Measurements from ENCODE around the gene SNX27.
"Not testable (repeated sequence)": the region's sequence is repeated elsewhere in the genome, so short reads cannot be mapped to it uniquely, and the experiment has no call there.

SNX27 gene

DNA sequence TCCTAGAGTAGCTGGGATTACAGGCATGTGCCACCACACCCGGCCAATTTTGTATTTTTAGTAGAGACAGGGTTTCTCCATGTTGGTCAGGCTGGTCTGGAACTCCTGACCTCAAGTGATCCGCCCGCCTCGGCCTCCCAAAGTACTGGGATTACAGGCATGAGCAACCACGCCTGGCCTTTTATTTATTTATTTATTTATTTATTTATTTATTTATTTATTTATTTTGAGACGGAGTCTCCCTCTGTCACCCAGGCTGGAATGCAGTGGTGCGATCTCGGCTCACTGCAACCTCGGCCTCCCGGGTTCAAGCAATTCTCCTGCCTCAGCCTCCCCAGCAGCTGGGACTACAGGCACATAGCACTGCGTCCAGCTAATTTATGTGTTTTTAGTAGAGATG, 31.2 kb downstream of the SNX27 start:
- not testable (repeated sequence) for DNase-seq

DNA sequence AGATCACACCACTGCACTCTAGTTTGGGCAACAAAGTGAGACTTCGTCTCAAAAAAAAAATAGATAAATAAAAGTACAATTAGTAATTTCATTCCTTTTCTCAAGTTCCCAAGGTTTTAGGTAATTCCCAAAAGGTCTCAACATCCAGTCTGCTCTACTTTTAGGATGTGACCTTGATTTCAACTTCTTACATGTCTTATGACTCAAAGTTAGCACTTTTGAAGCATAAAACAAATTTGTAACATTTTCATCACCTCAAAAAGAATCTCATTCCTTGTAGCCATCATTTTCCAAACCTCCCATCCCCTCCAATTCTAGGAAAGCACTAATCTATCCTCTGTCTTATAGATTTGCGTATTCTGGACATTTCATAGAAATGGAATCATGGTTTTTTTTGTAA, 32.2 kb downstream of the SNX27 start:
- DNase-seq = no peak

DNA sequence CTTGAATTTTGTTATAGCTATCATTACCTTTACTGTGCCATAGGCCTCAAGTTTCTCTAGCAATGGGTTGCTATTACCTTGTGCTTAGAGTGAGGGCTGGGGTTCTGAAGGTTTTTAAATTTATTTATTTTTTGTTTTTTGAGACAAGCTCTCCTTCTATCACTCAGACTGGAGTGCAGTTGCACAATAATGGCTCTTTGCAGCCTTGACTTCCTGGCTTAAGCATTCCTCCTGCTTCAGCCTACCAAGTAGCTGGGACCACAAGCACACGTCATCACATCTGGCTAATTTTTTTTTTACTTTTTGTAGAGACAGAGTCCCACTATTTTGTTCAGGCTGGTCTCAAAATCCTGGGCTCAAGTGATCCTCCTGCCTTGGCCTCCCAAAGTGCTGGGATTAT, 41.5 kb downstream of the SNX27 start:
- no peak for DNase-seq

DNA sequence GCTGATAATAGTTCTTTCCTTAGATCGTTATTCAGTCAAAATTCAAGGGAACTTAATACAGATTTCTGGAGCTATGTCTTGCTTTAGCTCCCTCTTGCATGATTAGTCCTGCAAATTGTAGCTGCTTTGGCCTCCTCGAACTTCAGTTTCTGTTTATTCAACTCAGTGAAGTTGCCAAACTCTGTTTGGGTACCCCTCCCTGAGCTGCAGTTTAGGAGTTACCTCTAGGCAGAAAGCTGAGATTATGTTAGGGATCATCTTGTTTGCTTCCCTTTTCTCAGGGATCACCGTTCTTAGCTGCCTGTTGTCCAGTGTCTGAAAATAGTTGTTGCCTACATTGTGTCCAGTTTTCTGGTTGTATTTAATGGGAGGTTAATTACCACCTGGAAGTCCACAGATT, 43.5 kb downstream of the SNX27 start:
- no peak for DNase-seq

DNA sequence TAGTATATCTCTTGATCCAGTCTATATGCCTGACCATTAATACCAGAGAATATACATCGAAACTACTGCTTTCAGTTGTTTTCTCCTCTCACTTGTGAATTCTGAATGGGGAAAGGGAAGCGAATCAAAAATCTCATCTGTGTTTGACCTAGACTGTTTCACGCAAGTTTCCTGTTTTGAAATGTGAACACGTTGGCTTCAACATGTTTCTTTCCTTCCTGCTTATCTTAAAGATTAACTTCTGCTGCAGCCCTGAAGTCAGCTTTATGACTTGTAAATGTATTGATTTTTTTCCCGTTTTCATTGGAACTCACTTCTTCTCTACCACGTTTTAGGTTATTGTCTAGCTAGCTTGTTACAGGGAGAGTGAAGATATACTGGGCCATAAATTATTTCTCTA, 49.9 kb downstream of the SNX27 start:
- DNase-seq = no peak

DNA sequence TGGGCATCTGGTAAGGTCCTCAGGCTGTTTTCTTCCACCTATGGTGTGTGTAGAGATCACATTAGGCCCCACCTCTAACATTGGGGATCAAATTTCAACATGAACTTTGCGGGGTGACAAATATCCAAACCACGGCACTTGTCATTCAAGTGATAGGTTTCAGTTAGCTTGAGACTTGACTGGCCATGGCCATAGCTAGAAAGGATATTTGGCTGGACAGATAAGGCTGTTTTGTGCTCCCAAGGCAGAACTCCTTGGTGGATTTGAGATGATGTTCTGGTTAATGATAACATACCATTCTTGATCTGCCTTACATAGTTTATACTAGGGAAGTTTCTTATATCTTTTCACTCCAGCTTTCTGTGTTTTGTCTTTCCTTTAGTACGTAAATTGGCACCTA, 56.2 kb downstream of the SNX27 start:
- DNase-seq = no peak

DNA sequence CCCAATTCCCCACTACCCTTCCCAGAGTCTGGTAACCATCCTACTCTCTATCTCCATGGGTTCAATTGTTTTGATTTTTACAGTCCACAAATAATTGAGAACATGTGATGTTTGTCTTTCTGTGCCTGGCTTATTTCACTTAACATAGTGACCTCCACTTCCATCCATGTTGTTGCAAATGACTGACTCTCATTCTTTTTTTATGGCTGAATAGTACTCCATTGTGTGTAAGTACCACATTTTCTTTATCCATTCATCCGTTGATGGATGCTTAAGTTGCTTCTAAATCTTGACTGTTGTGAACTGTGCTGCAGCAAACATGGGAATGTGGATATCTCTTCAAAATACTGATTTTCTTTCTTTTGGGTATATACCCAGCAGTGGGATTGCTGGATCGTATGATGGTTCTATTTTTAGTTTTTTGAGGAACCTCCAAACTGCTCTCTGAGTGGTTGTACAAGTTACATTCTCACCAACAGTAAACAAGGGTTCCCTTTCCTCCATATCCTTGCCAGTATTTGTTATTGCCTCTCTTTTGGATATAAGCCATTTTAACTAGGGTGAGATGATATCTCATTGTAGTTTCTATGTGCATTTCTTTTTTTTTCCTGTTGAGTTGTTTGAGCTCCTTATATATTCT, 58.3 kb downstream of the SNX27 start:
- not testable (repeated sequence) for DNase-seq

DNA sequence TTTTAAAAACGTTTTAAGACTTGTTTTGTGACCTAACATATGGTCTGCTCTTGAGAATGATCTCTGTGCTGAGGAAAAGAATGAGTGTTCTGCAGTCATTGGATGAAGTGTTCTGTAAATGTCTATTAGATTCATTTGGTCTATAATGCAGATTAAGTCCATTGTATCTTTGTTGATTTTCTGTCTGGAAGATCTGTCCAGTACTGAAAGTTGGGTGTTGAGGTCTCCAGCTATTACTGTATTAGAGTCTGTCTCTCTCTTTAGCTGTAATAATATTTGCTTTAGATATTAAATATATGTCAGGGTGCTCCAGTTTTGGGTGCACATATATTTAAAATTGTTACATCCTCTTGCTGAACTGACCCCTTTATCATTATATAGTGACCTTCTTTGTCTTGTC, 61.6 kb downstream of the SNX27 start:
- no peak for DNase-seq

DNA sequence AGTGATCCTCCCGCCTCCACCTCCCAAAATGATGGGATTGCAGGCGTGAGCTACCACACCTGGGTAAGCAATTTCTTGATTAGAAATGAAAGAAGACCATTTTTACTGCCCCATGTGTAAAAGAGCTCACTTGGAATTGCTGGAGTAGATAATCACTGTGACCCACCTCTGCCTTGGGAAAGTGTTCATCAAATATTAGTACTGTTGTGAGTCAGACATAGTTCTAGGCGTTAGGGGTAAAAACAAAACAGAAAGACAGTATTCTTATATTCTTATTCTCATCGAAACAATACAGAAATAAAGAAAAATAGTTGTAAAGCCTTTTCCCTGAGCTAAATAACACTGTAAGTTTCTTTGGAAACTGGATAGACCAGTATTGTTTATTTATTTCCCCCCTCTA, 68.5 kb downstream of the SNX27 start:
- no peak for DNase-seq

DNA sequence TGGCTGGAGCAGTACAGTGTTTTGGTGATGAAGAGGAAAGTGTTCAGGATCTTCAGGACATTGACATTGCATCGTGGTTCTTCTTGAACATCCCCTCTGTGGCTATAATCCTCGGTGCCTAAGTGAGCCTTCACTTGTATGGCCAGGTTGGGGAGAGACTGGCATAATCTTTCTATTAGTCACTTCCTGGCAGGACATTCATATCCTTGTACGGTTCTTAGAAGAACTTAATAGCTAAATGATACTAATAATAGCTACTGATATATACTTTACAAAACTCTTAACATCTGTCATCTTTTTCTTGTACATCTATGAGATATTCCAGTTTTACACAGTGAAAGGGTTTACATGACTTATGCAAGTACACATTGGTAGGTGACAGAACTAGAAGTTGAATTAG, 69.0 kb downstream of the SNX27 start:
- DNase-seq = no peak

DNA sequence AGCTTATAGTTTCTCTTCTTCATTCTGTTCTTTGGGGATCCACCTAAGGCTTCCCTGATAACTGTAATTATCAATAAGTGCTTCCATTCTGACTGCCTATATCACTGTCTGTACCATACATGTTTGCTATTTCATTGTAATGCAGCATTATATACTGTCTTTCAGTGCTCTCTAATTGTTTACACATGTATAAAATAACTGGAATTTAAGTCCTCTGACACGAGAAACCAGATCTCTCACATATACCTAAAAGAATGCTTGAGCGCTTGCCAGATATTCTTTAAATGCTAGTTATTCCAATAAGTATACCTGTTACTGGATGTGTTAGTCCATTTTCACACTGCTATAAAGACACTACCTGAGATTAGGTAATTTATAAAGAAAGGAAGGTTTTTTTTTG, 70.1 kb downstream of the SNX27 start:
- no peak for DNase-seq

DNA sequence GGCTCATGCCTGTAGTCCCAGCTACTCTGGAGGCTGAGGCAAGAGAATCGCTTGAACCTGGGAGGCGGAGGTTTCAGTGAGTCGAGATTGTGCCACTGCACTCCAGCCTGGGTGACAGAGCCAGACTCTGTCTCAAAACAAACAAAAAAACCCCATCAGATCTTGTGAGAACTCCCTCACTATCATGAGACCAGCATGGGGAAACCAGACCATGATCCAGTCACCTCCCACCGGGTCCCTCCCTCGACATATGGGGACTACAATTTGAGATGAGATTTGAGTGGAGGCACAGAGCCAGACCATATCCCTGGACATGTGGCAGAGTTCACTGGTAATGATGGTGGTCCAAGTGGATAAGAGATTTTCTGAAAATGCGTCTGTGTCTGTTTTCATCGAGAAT, 71.1 kb downstream of the SNX27 start:
- not testable (repeated sequence) for DNase-seq

DNA sequence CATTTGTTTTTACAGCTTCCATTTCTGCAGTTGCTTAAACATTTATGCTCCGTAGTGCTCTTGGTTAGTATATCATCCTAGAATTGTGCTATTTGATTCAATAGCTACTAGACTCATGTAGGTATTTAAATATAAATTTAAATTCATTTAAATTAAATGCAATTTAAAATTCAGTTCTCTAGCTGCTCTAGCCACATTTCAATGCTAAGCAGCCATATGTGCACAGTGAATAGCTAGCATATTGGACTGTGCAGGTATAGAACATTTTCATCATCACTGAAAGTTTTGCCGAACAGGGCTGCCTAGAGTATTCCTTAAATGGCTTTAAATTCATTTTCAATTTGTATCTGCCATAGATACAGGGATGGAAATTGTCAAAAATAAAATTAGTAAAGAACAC, 72.3 kb downstream of the SNX27 start:
- no peak for DNase-seq

DNA sequence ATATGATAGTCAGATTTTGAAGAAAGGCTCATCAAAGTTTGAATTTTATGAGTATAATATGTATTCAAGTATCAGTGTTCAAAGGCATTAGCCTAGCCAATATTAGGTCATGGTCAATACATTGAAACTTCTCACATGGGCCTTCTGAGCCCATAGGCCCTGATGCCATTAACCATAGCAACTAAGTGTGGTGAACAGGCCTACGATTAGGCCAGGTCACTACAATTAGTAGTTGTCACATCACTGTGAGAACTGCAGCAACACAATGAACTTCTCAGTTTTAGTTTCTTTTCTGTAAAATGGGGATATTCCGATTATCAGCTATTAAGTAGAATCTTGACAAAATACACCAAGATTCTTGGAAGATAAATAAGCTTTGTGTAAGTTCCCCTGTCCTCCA, 74.7 kb downstream of the SNX27 start:
- DNase-seq = no peak

DNA sequence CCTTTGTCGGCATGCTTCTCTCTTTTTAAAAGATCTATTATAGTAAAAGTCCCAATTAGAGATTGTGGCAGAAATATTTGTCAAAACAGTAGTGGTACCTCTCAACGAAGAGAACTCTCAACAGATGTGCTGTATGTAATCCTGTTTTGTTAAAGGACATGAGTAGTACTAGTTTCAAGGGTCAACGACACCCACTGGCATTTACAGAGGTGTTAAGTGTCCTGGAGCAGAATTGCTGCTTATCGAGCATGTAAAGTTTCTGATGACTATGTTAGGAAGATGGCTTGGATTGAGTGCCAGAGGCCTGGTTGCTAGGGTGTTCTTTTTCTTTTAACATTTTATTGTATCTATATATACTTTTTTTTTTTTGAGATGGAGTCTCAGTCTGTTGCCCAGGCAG, 77.6 kb downstream of the SNX27 start:
- no peak for DNase-seq

DNA sequence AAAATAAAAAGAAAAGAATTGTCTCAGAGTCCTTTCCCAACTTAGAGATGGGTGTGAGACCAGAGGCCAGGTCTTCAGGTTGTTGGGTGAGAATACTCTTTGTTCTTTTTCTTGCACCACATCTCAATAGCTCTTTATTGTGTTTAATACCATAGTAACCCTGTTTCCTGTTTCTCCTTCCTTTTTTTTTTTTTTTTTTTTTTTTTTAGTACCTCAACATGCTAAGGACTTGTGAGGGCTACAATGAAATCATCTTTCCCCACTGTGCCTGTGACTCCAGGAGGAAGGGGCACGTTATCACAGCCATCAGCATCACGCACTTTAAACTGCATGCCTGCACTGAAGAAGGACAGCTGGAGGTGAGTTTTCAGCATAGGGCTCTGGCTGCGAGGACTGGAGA, 80.4 kb downstream of the SNX27 start:
- DNase-seq = no peak

DNA sequence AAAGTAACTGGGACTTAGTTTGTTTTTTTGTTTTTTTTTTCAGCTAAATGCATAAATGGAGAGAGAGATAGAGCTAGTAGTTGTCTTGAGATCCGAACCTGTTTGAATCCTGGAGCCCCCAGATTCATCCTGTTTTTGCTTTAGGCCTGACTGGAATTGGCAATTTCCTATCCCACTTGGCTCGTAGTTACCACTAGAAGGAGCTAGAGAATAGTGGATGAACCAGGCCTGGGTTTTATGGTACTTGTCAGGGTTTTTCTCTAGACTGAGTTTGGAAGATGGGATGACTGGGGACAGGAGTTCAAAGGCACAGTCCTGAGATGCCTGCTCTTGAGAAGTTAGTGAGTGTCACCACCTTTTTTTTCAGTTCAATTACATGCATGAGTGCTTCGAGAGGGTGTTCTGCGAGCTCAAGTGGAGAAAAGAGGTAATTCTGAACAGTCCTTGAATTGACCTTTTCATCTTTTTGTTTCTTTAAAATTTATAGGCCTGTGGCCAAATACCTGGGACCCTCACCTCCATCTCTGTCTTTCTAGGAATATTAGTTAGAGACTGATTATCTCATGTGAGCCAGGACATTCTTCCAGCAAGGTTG, 81.3 kb downstream of the SNX27 start:
- no peak for DNase-seq

DNA sequence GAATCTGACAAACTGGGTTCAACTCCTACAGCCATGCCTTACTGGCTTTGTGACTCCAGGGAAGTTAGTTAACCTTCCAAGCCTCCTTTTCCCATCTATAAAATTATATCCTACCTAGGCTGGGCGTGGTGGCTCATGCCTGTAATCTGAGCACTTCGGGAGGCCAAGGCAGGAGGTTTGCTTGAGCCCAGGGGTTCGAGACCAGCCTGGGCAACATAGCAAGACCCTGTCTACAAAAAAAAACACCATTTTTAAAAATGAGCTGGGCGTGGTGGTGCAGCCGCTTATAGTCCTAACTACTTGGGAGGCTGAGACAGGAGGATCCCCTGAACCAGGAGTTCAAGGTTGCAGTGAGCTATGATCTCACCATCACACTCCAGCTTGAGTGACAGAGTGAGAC, 89.7 kb downstream of the SNX27 start:
- DNase-seq = no peak

DNA sequence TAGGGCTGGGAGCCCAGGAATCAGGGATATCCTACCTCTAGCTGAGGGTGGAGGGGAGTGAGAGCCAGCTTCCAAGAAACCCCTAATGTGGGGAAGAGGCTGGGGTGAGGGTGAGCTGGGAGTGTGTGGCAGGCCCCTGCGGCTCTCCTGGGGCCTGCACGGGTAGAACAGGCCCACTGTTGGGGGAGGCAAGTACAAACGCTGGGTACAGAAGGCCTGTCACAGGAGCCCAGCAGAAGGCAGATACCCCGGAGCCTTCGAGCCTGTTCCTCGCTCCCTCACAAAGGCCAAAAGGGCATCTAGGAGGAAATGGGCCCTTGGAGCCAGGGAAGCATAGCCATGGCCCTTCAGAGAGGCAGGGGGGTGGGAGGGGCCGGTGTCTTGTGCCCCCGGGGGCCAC, 91.1 kb downstream of the SNX27 start:
- no peak for DNase-seq

DNA sequence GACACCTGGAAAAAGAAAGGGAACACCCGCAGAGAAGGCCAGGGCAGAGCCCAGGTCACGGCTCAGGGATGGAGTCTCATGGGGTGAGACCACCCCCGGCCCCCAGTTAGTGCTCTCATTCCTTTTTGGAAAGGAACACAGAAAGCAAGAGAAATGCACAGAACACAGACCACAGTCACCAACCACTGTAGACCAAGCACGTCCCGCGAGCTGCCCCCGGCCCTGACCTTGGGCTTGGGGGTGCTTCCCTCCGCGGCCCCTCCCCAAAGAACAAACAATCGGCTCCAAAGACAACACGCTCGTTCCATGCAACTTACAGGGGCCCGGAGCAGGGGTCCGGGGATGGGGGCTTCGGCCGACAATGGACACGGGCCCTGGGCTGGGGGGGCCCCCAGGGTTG, 92.0 kb downstream of the SNX27 start:
- no peak for DNase-seq

DNA sequence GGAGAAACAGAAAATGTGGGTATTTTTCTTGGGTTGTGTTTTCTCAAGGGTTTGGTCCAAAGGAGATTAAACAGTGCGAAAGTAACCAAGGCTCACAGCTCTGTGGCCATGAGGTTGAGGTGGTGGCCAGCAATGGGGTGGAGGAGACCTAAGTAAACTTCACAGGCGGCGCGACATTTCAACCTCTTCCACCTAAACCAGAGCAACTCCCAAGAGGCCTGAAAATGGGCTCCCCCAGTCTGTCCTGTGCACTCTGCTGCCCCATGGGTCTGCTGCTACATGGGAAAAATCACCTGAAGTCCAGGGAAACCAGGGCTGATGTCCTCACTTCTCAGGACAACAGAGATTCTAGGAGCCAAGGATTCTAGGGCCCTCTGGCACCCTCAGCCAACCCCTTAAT, 92.4 kb downstream of the SNX27 start:
- DNase-seq = no peak

DNA sequence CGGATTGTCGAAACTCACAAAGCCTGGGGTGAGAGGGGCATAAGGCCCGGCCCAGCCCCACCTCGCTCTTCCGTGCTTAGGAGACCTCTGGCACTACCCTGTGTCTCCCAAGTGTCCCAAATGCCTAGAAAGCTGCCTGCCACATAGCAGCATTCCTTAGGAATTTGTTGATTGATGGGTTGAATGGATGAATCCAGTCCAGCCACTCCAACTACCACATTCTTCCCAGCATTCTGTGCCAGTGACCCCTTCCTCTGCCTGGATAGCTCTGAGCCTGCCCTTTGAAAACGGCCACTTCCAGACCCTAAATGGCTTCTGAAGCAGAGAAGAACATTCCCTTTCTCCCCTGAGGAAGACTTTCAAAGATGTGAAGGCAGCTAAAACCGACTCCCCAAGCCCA, 93.3 kb downstream of the SNX27 start:
- DNase-seq = no peak

DNA sequence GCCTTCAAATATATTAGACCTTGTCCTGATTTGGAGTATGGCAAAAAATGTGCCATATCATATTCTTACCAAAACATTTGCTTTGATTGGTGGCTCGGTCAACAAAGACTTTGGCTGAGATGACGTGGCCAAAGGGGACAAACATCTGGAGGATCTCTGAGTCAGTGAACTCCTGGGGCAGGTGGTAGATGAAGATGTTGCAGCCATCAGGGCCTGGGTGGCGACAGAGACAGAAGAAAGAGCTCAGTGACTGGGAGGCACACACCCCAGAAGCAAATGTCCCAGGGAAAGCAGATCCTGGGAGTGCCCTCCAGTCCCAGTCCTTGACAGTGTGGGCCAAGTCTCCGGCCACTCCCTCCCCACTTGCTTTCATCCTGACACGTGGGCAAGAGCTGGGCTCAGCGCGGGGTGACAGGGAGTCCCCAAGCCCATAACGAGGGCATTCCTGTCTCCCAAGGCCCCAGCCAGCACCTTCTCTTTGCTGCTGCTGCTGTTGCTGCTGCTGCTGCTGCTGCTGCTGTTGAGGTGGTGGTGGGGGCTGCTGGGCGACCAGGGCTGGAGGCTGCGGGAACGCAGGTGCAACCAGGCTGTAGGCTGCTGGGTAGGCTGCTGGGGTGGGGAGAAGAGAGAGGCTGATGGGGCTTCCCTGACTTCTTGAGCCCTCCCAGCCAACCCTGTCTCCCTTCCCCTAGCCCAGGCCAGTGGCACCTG, 94.1 kb downstream of the SNX27 start:
- DNase-seq = no peak
